GM13976 (cell line): ENCODE measurements around the gene REEP6.

ENCODE experiments used
- DNase-seq: peaks from one replicate; pipeline ENCODE4 v3.0.0; 2012; ENCODE audit warnings: low spot score
- CTCF ChIP-seq: IDR thresholded peaks from 2 replicates; pipeline ENCODE4 v1.5.1; 2012; ENCODE audit warnings: borderline replicate concordance, mild to moderate bottlenecking; ENCODE audit not compliant: insufficient read depth; ENCODE audit errors: extremely low read depth, missing control alignments, control extremely low read depth
- in situ Hi-C: fragments of 300-500 bp; cut with MboI; formaldehyde crosslinking; loops from one replicate; pipeline ENCODE4 v1.12.0; 2022; ENCODE audit warnings: low sequenced_read_pairs, mixed read lengths, inconsistent platforms; ENCODE audit not compliant: unreplicated experiment

Gene REEP6

DNA sequence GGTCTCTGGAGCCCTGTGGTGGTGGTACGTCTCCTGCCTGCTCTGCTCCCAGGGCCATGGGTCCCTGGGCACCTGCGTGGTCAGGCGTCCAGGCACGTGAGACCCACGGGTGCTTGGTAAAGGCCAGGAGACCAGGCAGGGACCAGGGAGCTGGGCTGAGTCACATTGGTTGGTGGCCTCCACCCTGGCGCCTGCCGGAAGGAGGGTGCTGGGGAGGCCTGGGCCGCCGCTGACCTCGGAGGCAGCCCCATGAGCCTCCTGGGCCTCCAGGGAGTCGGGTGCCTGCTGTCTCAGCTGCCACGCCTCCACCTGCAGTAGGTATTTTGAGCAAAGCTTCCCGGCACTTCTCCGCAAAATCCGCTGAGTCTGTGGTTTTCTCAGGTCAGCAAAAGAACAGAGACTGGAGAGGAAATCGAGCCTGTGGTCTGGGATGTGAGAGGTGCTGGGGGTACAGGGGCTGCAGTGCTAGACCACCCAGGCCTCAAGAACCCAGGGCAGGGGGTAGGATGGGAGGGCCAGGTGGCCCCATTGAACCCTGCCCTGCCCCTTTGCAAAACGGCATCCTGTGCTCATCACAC, 29.3 kb downstream of the REEP6 start:
- no peak for TF ChIP-seq CTCF
- in situ Hi-C loops: no loop called here
- no peak for DNase-seq

- DNase-seq: no peak
- no peak for TF ChIP-seq CTCF
- in situ Hi-C loops: no loop called here
These were observed 30.7 kb downstream of the REEP6 start for GRCh38 chr19:1521636-1522035.

- in situ Hi-C loops: no loop called here
- no peak for DNase-seq
- TF ChIP-seq CTCF: no peak
These were observed 31.1 kb downstream of the REEP6 start for GRCh38 chr19:1522061-1522460.

DNA sequence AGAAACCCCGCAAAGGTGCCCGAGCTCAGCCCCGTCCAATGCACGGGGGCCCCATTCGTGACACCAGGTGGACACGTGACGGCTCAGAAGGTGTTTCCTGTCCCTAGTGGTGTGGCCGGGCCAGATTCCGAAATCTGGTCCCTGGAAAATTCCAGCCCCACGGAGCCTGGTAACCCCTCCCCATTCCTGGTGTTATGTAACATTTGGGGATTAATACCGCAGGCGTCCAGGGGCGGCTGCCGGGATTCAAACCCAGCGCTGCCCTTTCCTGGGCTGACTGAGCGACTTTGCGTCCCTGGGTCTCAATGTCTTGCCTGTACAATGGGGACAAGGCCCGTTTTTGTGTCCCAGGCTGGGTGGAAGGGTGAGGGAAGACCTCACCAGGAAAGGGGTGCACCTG, 31.9 kb downstream of the REEP6 start:
- no peak for DNase-seq
- in situ Hi-C loops: no loop called here
- no peak for TF ChIP-seq CTCF

- DNase-seq: no peak
- in situ Hi-C loops: no loop called here
- TF ChIP-seq CTCF: no peak
These were observed 32.7 kb downstream of the REEP6 start, which contains the start of gene PLK5 for GRCh38 chr19:1523412-1524286. PLK5 (plus strand) TSS chr19:1524077; CDS start chr19:1526997, 2,920 bp downstream.

GRCh38 chr19:1524287-1524971, 33.4 kb downstream of the REEP6 start:
- no peak for DNase-seq
- no peak for TF ChIP-seq CTCF
- in situ Hi-C loops: no loop called here
